ENCODE data around the gene NOS1AP. TPM values are rescaled to one million over a fixed set of nuclear protein-coding genes. Genes with fewer than 3 reads are reported as not detected.

NOS1AP gene
- total and polyA plus RNA-seq, 2 donors (not counting 3 experiments of a cell fraction or from before 2014, with no cell fraction given) = 1.3 to 5.4 TPM

GRCh38 chr1:162072740-162073139, 3.2 kb downstream of the NOS1AP start:
- FAIRE-seq = no peak
- no peaks in the 10 kb centered on the region for H3K27me3 ChIP-seq (ENCODE audit: control insufficient read depth in 2 of 2, insufficient read depth in 2 of 2, low read length in 2 of 2)

More at GRCh38 chr1:162072740-162073139, 3.2 kb downstream of the NOS1AP start:
- Histone ChIP-seq H4K20me1 (replicated peaks; ENCODE audit: control insufficient read depth, extremely low read depth, insufficient read depth, low read length) (no peaks in the 10 kb centered on the region), H3K9me1 (replicated peaks; ENCODE audit: control insufficient read depth, extremely low read depth, insufficient read depth, low read length) (no peaks in the 10 kb centered on the region), H3K4me2 (ENCODE audit: insufficient read depth, low read length) (no peak overlapping the region), H3K4me3 (replicated peaks in 1 of 3; ENCODE audit: insufficient read depth in 1 of 3, low read depth in 1 of 3, low read length in 3 of 3) (no peak overlapping the region), H3K4me1 (ENCODE audit: control insufficient read depth, extremely low read depth, insufficient read depth, low read length) (peaks cover 13% of the 10 kb centered on the region), H3K9me3 (replicated peaks; ENCODE audit: control insufficient read depth, insufficient read depth, low read length) (no peaks in the 10 kb centered on the region), H3K9ac (replicated peaks; ENCODE audit: extremely low read depth, insufficient read depth, low read length) (no peak overlapping the region), H3K27ac (ENCODE audit: insufficient read depth, low read depth, low read length) (no peak overlapping the region), H2AFZ (ENCODE audit: low read depth, low read length) (no peak overlapping the region), H3K79me2 (ENCODE audit: control insufficient read depth, insufficient read depth, low read length) (no peaks in the 10 kb centered on the region), H3K36me3 (ENCODE audit: control insufficient read depth in 2 of 2, extremely low read depth in 1 of 2, insufficient read depth in 2 of 2, low read length in 2 of 2) (no peaks in the 10 kb centered on the region)
- POLR2A ChIA-PET = no interaction called here
- TF ChIP-seq POLR2A (IDR thresholded peaks at IDR 0.05; ENCODE audit: low read depth, low read length) = no peak
- TF ChIP-seq EZH2 (IDR thresholded peaks at IDR 0.05; ENCODE audit: borderline replicate concordance, low read depth, low read length, severe bottlenecking) = no peak
- no peak for TF ChIP-seq MAX (IDR thresholded peaks at IDR 0.05; ENCODE audit: insufficient read depth, insufficient read length)
- no peak for TF ChIP-seq POLR2AphosphoS5 (IDR thresholded peaks at IDR 0.05; ENCODE audit: insufficient read depth, low read depth, low read length)
- TF ChIP-seq FOS (IDR thresholded peaks at IDR 0.05; ENCODE audit: borderline replicate concordance, insufficient read depth, low read length) = no peak
- TF ChIP-seq MYC (IDR thresholded peaks at IDR 0.05; ENCODE audit: low read depth, low read length) = no peak
- no peak for TF ChIP-seq JUN (IDR thresholded peaks at IDR 0.05; ENCODE audit: borderline replicate concordance, insufficient read depth, insufficient read length, low read depth)
- TF ChIP-seq CTCF (IDR thresholded peaks at IDR 0.05; ENCODE audit: extremely low read depth in 1 of 2, insufficient read depth in 1 of 2, low read depth in 1 of 2, low read length in 2 of 2) = no peak
- intact Hi-C loops (cut with micrococcal nuclease) (loop anchor here (10.0 kb wide), 1 partner anchor 122 kb away; no protein-coding TSS in a partner anchor), dilution Hi-C loops (cut with MboI; ENCODE audit: extremely low pct_ligation_motif_present, low sequenced_read_pairs) (no loop called here)
- DNase-seq (ENCODE audit: low read depth, low spot score) = peak; percentile 40
- BruUV-seq (replicated peaks) = no TSS peak
- CTCF ChIA-PET = interaction anchor here (1.0 to 1.8 kb wide), 2 partner anchors 16 to 17 kb away, joined by 3 to 4 read pairs; no protein-coding TSS in a partner anchor
